ENCODE data around the gene AMPD3.

Gene AMPD3

DNA sequence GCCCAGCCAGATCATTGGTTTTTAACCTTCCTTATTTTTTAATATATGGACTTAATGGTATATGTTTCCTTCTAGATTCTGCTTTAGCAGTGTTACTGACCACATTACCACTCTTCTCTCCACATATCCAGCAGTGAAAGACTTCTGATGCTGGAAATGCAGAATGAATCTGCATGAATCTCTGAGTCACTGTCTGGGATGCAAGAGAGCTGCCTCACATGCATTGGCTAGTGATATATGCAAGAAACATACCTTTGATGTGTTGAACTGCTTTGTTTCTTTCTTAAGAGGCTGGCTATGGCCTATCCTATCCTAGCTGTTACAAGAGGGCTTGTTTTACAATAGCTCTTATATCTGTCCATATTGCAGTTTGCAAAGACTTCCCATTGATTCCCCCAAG is 16.6 kb upstream of the AMPD3 start:
- DNase-seq, result no peak

GRCh38 chr11:10439351-10439750 is 15.7 kb upstream of the AMPD3 start:
- DNase-seq, result no peak

DNA sequence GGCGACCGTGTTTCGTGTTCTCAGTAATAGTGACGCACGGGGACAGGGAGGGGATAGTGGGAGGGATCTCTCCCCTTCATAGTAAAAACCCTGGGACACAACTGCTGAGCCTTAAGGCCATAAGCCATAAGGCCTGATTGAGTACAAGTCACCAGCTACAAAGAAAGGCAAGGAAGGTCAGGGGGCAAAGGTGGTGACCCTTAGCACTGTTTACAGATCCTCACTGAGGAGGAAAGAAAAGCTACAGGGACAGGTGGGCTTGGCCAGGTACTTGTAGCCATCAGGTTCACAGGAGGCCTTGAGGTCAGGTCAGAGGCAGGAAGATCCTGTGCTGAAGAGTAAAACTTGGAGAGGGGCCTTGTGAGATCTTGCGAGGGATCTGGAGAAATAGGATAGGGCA is 15.1 kb upstream of the AMPD3 start:
- DNase-seq, result no peak

DNA sequence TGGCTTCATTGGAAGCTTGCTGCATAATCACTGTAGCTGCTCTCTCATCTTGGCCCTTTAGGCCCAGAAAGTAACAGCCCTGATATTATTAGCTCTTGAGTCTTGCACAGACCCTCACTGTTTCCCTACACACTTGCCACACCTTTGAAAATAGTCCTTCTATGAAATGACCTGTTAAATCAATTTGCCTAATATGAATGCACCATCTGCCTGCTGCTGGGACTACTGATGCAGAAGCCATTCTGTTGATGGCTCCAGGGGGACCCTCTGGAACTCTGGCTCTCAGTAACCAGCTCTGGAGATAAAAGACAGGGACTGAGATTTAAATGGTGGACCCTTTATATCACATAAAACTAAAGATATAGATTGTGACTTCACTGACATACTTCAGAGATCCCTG is 14.7 kb upstream of the AMPD3 start:
- DNase-seq, result no peak

DNA sequence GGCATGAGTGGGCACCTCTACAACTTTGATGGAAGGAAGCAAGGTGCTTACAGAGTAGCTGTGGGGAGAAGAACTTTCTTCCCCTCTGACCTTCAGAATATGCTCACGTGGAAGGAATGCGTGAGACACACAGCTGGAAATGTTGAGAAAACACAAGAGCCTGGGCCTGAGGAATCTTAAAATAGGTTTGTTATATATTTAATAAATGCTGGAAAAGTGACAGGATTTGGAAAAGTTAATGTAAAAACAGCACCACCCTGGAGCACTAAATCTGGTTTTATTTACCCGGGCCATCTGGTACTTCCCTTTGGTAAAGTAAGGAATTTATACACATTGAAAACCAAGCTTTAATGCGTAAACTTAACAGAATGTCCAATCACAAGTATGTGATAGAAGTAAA is 14.0 kb upstream of the AMPD3 start:
- DNase-seq, result no peak

- DNase-seq, result no peak
Observed at GRCh38 chr11:10441652-10442503, 13.2 kb upstream of the AMPD3 start.

- no peak for DNase-seq
Observed at GRCh38 chr11:10443152-10443551, 11.9 kb upstream of the AMPD3 start.

- DNase-seq, result no peak
Observed at GRCh38 chr11:10443721-10444235, 11.3 kb upstream of the AMPD3 start.

DNA sequence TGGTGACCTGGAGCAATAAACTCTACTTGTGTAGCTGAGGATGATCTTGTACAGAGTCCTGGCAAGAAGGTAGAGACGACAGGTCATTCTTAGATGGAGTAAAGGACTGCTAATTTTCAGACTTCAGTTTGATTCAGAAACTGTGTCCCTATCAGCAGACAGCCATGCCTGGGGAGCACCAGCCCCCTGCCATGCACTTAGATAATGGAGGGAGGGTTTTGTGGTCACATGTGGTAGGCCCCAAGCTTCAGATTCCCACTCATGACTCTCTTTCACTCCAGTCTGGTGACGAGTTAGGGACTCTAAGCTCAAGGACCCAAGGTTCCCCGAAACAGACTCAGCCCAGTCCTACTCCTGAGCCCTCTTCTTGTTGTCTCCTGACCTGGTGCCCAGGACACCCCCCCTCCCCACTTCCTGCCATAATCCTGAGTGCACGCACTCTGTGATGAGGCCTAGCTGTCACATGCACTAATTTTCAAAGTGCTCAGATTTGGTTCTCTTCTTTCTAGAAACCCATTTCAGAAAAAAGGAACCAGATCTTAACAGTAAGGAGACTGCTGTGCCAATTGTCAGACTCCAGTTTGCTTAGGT is 10.2 kb upstream of the AMPD3 start:
- DNase-seq, result no peak

- DNase-seq, result no peak
Observed at GRCh38 chr11:10447445-10447844, 7.6 kb upstream of the AMPD3 start.

DNA sequence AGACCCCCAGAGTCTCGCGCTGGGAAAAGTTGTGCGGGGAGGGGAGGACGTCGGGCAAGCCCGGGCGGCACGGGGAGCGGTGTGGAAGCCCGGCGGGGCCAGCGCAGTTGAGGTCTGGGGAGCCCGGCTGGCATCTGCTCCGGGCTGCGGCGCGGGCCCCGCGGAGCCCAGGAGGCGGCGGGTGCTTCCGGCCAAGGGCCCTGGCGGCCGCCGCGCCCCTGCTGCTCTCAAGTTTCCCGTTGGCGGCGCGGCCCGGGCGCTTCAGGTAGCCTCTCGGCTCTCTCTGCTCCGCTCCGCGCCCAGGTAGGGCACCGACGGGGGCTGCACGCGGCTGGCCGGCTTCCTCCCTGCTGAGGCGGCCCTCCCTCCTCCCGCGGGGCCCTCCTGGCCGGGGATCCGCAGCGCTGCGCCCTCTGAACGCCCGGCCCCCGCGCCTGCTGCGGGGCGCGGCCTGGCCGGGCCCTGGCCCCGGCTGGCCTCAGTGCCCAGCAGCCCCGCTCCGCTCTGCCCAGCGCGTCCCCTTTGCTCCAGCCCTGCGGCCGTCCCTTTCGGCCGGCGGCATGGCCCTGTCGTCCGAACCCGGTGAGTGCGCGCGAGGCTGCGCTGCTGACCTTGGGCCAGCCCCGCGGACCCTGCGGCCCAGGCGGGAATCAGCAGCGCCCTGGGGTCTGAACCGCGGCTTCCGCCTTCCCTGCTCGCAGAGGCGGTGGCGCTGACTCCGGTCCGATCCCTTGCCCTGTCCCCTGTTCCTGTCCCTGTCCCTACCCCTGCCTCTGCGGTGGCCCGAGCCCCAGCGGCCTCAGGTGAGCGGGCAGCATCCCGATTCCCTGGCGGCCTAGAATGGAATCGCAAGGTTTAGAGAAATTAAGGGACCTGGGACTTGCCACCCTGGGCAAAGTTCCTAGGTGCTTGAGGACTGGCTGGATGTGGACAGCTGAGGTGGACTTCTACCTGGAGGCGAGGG is 4.3 kb upstream of the AMPD3 start:
- peak; percentile 26 to 55 (median 42) for DNase-seq

- no peak for DNase-seq
Observed at GRCh38 chr11:10451426-10452116, 3.5 kb upstream of the AMPD3 start.

GRCh38 chr11:10452211-10452767 is 2.8 kb upstream of the AMPD3 start:
- no peak for DNase-seq

DNA sequence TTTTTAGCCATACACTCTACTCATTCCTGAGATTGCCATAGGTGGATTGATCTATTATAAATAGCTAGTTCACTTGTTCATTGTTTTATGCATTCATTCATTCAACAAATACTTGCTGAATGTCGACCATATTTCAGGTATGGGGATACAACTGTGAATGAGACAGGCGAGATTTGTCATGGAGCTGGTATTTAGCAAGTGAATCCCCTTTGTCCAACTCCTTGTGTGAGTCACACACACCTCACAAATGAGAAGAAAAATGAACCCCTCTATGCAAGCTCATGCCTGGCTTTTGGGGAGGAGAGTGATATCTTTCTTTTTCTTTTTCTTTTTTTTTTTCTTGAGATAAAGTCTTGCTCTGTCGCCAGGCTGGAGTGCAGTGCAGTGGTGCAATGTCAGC is 1.8 kb upstream of the AMPD3 start:
- DNase-seq, result no peak

DNA sequence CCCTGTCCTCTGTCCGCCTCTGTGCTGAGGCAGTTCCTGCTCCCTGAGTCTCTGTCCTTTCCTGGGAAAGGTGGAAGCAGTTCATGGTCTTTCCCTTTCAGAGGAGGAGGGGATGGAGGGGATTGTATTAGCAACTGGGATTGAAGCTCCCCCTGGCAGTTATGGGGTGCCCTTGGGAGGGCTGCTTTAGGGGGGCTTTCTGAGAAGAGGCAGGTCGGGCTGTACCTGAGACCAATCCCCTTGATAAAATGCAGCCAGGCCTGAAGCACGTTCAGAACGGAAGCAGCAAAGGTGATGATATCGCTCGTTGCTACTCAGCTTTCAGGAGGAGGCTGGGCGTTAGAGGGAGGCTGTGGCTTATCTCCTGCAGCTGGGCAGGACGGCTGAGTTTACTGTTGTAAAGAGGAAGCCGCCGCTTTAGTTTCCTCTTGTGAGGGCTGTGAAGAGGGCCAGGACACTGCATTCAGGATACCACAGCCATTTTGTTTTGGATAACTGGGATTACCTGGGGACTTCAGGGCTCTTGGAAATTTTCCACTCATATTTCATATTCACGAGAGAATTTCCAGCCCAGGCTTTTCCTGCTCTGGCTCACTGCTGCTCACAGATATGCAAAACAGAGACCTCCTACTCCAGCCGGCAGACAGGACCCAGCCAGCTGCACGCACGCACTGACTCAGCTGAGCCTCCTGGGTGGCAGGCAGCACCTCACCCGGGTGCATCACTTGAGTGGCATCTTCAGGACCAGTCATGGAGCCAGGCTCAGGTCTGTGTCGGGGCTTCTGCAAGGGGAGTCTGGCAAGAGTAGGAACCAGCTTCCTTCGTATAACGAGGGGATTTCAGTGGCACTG is 798 bp downstream of the AMPD3 start:
- DNase-seq, result peak; percentile 28 to 89 (median 64)

DNA sequence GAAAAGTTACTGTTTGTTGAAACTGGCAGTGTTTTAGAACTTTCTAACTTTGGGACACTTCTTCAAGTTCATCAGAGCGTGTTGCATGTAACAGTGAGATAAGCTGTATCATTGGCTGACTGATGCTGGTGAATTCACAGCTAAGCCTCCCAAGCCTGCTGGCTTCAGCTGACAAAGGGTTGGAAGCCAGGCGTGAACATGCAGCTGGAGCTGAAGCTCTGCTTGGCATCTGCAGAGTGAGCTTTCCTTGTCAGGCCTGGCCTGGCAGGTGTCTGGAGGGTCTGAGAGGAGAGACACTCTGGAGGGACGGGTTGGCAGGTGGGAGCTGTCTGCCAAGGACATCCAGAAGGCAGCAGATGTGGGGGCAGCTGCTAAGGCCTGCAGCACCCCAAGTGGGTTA is 1.5 kb downstream of the AMPD3 start:
- no peak for DNase-seq

DNA sequence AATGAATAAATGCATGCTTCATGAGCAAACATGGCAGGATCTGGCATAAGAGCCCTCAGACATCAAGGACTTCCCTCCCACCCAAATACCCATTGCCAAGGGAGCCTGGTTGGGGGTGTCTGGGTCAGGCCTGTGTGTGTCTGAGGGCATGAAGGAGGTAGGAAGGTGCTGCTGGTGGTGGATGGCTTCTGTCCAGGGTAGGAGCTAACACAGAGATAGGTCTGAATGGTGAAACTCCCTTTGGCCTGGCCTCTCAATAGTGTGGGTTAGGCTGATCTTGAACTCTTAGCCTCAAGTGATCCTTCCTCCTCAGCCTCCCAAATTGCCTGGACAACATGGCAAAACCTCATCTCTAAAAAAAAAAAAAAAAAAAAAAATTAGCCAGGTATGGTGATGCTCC is 2.8 kb downstream of the AMPD3 start:
- no peak for DNase-seq

GRCh38 chr11:10459029-10459970 is 4.2 kb downstream of the AMPD3 start:
- DNase-seq, result peak; percentile 39 to 87 (median 56)

DNA sequence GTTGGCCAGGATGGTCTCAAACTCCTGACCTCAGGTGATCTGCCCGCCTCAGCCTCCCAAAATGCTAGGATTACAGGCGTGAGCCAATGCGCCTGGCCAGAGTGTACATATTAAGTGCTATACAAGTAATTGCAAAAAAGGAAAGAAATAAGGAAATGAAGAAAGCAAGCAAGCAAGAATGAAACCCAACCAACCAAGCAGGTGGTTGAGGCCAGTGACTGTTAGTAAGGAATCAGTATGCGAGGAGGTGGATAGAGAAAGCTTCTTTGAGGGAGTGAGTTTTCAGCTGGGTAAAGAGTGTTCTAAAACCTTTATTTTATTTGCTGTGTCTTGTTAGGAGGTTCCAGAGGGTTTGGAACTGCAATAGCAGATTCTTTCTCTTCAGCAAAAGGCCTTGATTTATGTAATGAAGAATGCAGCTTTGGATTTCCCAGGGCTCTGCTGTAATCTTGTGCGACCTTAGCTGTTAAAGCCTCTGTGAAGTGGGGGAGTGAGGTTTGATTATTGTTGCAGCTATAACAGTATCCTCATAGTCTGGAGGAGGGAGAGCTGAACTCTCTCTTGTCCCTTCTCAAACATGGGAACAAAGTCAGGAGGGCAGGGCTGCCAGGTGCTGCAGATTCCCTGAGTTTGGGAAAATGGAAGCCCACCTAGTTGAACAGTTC is 5.7 kb downstream of the AMPD3 start:
- no peak for DNase-seq

Measured in T-helper 1 cell (primary cell).